Measurements from ENCODE around the gene PTPRH. TPM values are rescaled to one million over a fixed set of nuclear protein-coding genes. Genes with fewer than 3 reads are reported as not detected.
"Not testable (repeated sequence)": the region's sequence is repeated elsewhere in the genome, so short reads cannot be mapped to it uniquely, and the experiment has no call there.

PTPRH gene
- total and polyA plus RNA-seq, 9 of the 15 experiments (the other 6 are each of a cell fraction or from before 2014, with no cell fraction given), result 0.87 to 34.3 (median 22.7) TPM

DNA sequence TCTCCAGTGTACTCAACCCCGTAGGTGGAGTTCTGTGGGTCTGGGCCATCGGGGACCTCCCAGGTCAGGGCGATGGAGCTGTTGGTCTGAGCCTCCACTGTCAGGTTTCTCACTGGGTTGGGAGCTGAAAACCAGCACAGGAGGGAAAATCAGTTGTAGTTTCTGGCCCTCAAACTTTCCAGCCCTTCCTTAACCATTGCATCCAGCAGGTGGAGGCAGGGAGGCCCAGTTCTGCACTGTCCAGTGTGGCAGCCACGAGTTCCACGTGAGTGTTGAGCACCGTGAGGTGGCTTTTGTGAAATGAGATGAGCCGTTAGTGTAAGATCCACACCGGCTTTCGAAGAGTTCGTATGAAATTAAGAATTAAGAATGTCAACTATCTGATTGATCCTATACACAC is 7.1 kb downstream of the PTPRH start:
- H3K9me1 ChIP-seq (ENCODE audit: control insufficient read depth, insufficient read depth, low read length); H3K27me3 ChIP-seq (ENCODE audit: control insufficient read depth in 2 of 2, insufficient read depth in 2 of 2, low read length in 2 of 2); H3K27ac ChIP-seq (ENCODE audit: extremely low read depth, low read depth, low read length); H2AFZ ChIP-seq (ENCODE audit: low read depth, low read length); ATAC-seq; in situ Hi-C loops (cut with MboI); FAIRE-seq; H4K20me1 ChIP-seq (replicated peaks; ENCODE audit: control insufficient read depth, insufficient read depth, low read length); H3K4me2 ChIP-seq (ENCODE audit: insufficient read depth, low read length); H3K4me3 ChIP-seq; H3K4me1 ChIP-seq (replicated peaks in 1 of 2; ENCODE audit: control insufficient read depth in 2 of 2, insufficient read depth in 2 of 2, low read length in 2 of 2); H3K9me3 ChIP-seq (replicated peaks; ENCODE audit: control insufficient read depth, insufficient read depth, low read depth, low read length); BruUV-seq (replicated peaks); H3K9ac ChIP-seq (ENCODE audit: insufficient read depth in 1 of 2, low read depth in 2 of 2, low read length in 2 of 2); intact Hi-C loops (cut with micrococcal nuclease); DNase-seq (ENCODE audit: extremely low read depth in 1 of 4, low spot score in 3 of 4); CTCF ChIA-PET (ENCODE audit: low intra/inter-chr PET ratio): not testable (repeated sequence)
- 89% methylated on average over 10 of the region's 10 CpGs for WGBS (ENCODE audit: insufficient coverage, low coverage, missing lambda C conversion rate)
- peaks cover 19% of the 10 kb centered on the region for H3K79me2 ChIP-seq (ENCODE audit: control insufficient read depth, insufficient read depth, low read length)
- TF ChIP-seq, protein P1, sequence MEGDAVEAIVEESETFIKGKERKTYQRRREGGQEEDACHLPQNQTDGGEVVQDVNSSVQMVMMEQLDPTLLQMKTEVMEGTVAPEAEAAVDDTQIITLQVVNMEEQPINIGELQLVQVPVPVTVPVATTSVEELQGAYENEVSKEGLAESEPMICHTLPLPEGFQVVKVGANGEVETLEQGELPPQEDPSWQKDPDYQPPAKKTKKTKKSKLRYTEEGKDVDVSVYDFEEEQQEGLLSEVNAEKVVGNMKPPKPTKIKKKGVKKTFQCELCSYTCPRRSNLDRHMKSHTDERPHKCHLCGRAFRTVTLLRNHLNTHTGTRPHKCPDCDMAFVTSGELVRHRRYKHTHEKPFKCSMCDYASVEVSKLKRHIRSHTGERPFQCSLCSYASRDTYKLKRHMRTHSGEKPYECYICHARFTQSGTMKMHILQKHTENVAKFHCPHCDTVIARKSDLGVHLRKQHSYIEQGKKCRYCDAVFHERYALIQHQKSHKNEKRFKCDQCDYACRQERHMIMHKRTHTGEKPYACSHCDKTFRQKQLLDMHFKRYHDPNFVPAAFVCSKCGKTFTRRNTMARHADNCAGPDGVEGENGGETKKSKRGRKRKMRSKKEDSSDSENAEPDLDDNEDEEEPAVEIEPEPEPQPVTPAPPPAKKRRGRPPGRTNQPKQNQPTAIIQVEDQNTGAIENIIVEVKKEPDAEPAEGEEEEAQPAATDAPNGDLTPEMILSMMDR (IDR thresholded peaks at IDR 0.05 in 2 of 3, conservative IDR thresholded peaks at IDR 0.05 in 1 of 3; ENCODE audit: insufficient read depth in 2 of 3, low read depth in 1 of 3, low read length in 3 of 3), result peak in 2 of 3 experiments; percentile 24 to 32; a peak in 2 of 6 replicates
- TF ChIP-seq, protein P2, sequence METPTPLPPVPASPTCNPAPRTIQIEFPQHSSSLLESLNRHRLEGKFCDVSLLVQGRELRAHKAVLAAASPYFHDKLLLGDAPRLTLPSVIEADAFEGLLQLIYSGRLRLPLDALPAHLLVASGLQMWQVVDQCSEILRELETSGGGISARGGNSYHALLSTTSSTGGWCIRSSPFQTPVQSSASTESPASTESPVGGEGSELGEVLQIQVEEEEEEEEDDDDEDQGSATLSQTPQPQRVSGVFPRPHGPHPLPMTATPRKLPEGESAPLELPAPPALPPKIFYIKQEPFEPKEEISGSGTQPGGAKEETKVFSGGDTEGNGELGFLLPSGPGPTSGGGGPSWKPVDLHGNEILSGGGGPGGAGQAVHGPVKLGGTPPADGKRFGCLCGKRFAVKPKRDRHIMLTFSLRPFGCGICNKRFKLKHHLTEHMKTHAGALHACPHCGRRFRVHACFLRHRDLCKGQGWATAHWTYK (CRISPR knock-in tag; IDR thresholded peaks at IDR 0.05), result peak; percentile 87
- peak in 1 of 2 experiments; percentile 18; a peak in 1 of 4 replicates for TF ChIP-seq RAD21 (CRISPR knock-in tag; conservative IDR thresholded peaks at IDR 0.05 in 1 of 2, IDR thresholded peaks at IDR 0.05 in 1 of 2)
- POLR2A ChIA-PET, result interaction anchor here (0.5 kb wide), 1 partner anchor 89 kb away, joined by 3 read pairs; no protein-coding TSS in a partner anchor
- peaks cover 73% of the 10 kb centered on the region; the same call in 2 of the 3 replicates for H3K36me3 ChIP-seq (ENCODE audit: control insufficient read depth, insufficient read depth, low read length)

All from K562 (cell line).